Common myeloid progenitor, CD34-positive (primary cell): Measurements from ENCODE around the gene MED12L.
A peak's percentile ranks its signal among the peaks of the same experiment; 100 is the strongest.

Experiments
- CTCF ChIA-PET: fragments of 350-600 bp; sonication (Branson Sonifier 250); formaldehyde crosslinking; loops from one replicate; lab custom pipeline; 2021; ENCODE audit warnings: antibody characterized with exemption; lab: Charles Lee
- POLR2A ChIA-PET: fragments of 350-600 bp; sonication (Branson Sonifier 250); formaldehyde crosslinking; loops from one replicate; lab custom pipeline; 2021; ENCODE audit warnings: antibody characterized with exemption; lab: Charles Lee
- DNase-seq, 3 donors: peaks; one replicate each; pipeline versions ENCODE4 v3.0.0 to v3.0.0-alpha.2; 2013
- H3K27ac ChIP-seq, 2 experiments: 1 replicate in 1 of 2; 2 replicates in 1 of 2; pipeline ENCODE4 v1.7.0; 2013; ENCODE audit warnings: inconsistent platforms in 2 of 2, low read length in 2 of 2, mild to moderate bottlenecking in 2 of 2, low read depth in 1 of 2, moderate library complexity in 1 of 2; ENCODE audit not compliant: severe bottlenecking in 2 of 2, insufficient read depth in 1 of 2, poor library complexity in 1 of 2
- H3K27me3 ChIP-seq, 5 experiments: replicated peaks in 2 of 5; 1 replicate in 3 of 5; 2 replicates in 2 of 5; pipeline versions ENCODE4 v1.6.1 to v1.7.0; 2013; ENCODE audit warnings: low read length in 4 of 5, mild to moderate bottlenecking in 2 of 5, moderate library complexity in 2 of 5, inconsistent platforms in 1 of 5; ENCODE audit not compliant: insufficient read depth in 5 of 5, control insufficient read depth in 4 of 5
- H3K36me3 ChIP-seq, 4 experiments: 1 replicate in 2 of 4; 2 replicates in 2 of 4; pipeline versions ENCODE4 v1.6.1 to v1.7.0; 2013; ENCODE audit warnings: low read length in 3 of 4, control low read depth in 1 of 4, mild to moderate bottlenecking in 1 of 4; ENCODE audit not compliant: control insufficient read depth in 4 of 4, insufficient read depth in 4 of 4
- H3K4me1 ChIP-seq, 4 experiments: 1 replicate in 3 of 4; 2 replicates in 1 of 4; pipeline versions ENCODE4 v1.6.1 to v1.7.1; 2013; ENCODE audit warnings: low read length in 3 of 4, mild to moderate bottlenecking in 3 of 4, control low read depth in 1 of 4, inconsistent platforms in 1 of 4, moderate library complexity in 1 of 4; ENCODE audit not compliant: control insufficient read depth in 4 of 4, insufficient read depth in 4 of 4; ENCODE audit errors: control extremely low read depth in 1 of 4
- H3K4me3 ChIP-seq, 7 experiments: 1 replicate in 4 of 7; 2 replicates in 3 of 7; pipeline versions ENCODE4 v1.5.1 to v1.7.0; 2013; ENCODE audit warnings: mild to moderate bottlenecking in 7 of 7, low read length in 6 of 7, moderate library complexity in 6 of 7, inconsistent platforms in 2 of 7, low read depth in 2 of 7, control low read depth in 1 of 7; ENCODE audit not compliant: insufficient read depth in 4 of 7, control insufficient read depth in 1 of 7; ENCODE audit errors: extremely low read depth in 1 of 7
- H3K9me3 ChIP-seq, 5 experiments: 1 replicate in 4 of 5; 2 replicates in 1 of 5; pipeline versions ENCODE4 v1.6.1 to v1.7.1; 2013; ENCODE audit warnings: low read length in 4 of 5, mild to moderate bottlenecking in 2 of 5, inconsistent platforms in 1 of 5, low read depth in 1 of 5, moderate library complexity in 1 of 5; ENCODE audit not compliant: control insufficient read depth in 4 of 5, insufficient read depth in 2 of 5; ENCODE audit errors: control extremely low read depth in 1 of 5
- WGBS: methylation state at CpG from one replicate; pipeline ENCODE4 v1.1.5; 2013; ENCODE audit not compliant: insufficient coverage; 5-methylcytosine and 5-hydroxymethylcytosine counted together

Gene MED12L

DNA sequence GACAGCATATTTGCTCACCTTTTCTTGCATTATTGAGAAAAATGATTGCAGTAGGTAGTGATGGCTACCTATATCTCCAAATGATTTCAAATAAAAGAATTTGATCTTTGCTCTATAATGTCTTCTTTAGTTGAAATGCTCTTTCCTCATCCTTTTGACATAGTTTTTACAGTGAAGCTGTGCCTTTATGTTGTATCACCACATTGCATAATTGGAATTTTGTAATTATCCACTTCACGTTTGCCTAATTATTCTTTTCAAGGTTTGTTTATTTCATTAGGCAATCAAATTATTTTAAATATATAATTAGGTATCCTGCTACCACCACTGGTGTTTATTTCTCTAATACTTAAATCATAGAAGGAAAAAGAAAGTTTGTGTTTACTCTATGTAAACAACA is 265.2 kb downstream of the MED12L start:
- Histone ChIP-seq H3K27ac (no peak overlapping the region), H3K27me3 (no peaks in the 10 kb centered on the region), H3K9me3 (no peaks in the 10 kb centered on the region), H3K4me3 (no peak overlapping the region), H3K36me3 (peaks cover 0 to 11% (median 4%) of the 10 kb centered on the region in 4 experiments), H3K4me1 (peaks cover 24 to 53% (median 43%) of the 10 kb centered on the region in 4 experiments)
- WGBS, result no CpG with 5 or more reads among the region's 1 CpG
- POLR2A ChIA-PET, result no interaction called here
- CTCF ChIA-PET, result no interaction called here
- DNase-seq, result no peak

DNA sequence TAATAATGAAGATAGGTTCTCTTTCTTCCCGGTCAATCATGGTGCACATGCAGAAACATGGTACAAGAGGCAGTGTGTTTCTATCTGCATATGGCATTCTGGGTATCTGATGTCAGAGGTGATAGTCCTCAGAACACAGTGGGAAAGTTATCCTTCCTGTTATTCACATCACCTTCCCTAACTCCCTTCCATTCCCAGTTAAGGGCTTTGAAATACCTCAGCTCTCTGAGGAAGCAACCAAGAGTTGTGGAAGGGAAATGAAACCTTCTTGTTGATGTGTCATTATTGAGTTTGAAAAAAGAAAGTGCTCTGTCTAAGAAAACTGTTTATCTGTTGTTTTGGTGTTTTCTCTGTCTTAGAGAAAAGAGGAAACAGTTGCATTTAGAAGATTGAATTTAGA is 265.8 kb downstream of the MED12L start:
- Histone ChIP-seq H3K36me3 (peaks cover 0 to 17% (median 5%) of the 10 kb centered on the region in 4 experiments), H3K27me3 (no peaks in the 10 kb centered on the region), H3K27ac (peak overlapping the region; percentile 27 to 57), H3K9me3 (no peaks in the 10 kb centered on the region), H3K4me1 (peaks cover 24 to 48% (median 40%) of the 10 kb centered on the region in 4 experiments), H3K4me3 (peak overlapping the region in 2 of 7 experiments; percentile 1)
- ChIA-PET POLR2A (no interaction called here), CTCF (no interaction called here)
- DNase-seq, result peak in 2 of 3 donors; percentile 53 to 60
- WGBS, result 100% methylated on average over 1 of the region's 1 CpG

DNA sequence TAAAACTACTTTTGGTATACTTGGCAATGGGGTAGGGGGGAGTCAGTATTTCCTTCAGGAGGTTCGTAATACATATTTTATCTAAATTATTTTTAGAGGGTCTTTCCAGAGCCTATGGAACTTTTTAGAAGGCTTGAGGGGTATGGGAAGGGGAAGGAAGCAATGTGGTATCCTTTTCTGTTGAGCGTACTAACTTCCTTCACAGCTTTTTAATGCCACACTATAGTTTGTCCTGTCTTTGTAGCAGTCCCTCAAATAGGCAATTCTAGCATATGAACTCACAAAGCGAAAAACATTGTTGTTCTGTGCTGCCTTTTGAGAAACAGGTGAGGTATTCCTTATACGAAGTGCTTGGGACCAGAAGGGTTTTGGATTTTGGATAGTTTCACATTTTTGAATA is 266.2 kb downstream of the MED12L start:
- Histone ChIP-seq H3K9me3 (no peaks in the 10 kb centered on the region), H3K36me3 (peaks cover 0 to 19% (median 5%) of the 10 kb centered on the region in 4 experiments), H3K27ac (peak overlapping the region; percentile 27 to 57), H3K4me3 (peak overlapping the region in 4 of 7 experiments; percentile 1 to 27 (median 12)), H3K27me3 (no peaks in the 10 kb centered on the region), H3K4me1 (peaks cover 24 to 44% (median 36%) of the 10 kb centered on the region in 4 experiments)
- peak in 2 of 3 donors; percentile 30 to 48 for DNase-seq
- WGBS, result 100% methylated on average over 1 of the region's 4 CpGs
- CTCF ChIA-PET, result interaction anchor here (1.2 kb wide), 1 partner anchor 70 kb away, joined by 3 read pairs; no protein-coding TSS in a partner anchor
- POLR2A ChIA-PET, result interaction anchor here (0.6 kb wide), 1 partner anchor 1838 kb away, joined by 3 read pairs; no protein-coding TSS in a partner anchor

DNA sequence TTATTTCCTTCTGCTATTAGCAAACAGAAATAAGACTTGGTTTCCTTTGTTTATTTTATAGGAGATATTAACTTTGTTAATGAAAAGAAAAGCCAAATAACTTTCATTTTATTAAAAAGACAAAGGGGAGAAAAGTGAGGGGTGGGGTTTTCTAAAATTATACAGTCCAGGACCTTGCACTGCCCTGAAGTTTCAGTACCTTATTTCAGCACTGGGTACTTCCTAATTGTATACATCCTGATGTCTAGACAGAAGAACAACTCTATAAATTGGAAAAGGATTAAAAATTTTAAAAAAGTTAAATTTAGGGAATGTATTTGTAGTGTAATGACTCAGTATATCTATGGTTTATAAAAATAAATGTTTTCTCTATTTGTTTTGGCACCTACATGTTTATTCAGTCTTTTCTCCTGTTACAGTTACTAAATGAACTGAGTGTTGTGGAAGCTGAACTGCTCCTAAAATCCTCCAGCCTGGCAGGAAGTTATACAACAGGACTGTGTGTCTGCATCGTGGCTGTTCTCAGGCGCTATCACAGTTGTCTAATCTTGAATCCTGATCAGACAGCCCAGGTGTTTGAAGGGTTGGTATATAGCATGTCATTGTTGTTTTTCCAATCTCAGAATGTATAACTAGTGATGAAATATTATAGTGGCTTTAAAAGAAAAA is 271.5 kb downstream of the MED12L start:
- CTCF ChIA-PET, result interaction anchor here (1.3 kb wide), 1 partner anchor 25 kb away, joined by 5 read pairs; no protein-coding TSS in a partner anchor
- no peaks in the 10 kb centered on the region for H3K27me3 ChIP-seq
- peaks cover 4 to 15% (median 5%) of the 10 kb centered on the region in 4 experiments for H3K4me1 ChIP-seq
- H3K27ac ChIP-seq, result peak overlapping the region in 1 of 2 experiments; percentile 38
- WGBS, result 48% methylated on average over 2 of the region's 2 CpGs
- POLR2A ChIA-PET, result no interaction called here
- H3K9me3 ChIP-seq, result no peaks in the 10 kb centered on the region
- H3K4me3 ChIP-seq, result no peak overlapping the region
- peaks cover 0 to 55% (median 13%) of the 10 kb centered on the region in 4 experiments for H3K36me3 ChIP-seq
- DNase-seq, result no peak

DNA sequence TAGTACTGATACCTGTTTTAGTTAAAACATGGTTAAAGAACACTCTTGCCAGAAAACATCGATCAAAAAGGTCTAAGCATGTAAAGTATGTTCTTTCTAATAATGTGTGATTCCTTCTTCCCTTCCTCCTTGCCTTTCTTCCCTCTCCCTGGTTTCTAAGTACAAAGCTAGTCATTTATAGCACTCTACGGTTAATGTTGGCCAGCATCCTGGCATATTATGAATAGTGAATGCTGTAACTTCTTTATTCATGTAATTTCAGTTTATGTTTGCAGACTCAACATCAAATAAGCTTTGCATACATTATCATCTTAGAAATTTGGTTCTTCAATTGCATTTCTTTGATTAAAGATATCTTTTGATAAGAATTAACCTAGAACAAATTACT is 272.0 kb downstream of the MED12L start:
- Histone ChIP-seq H3K9me3 (no peaks in the 10 kb centered on the region), H3K36me3 (peaks cover 0 to 60% (median 15%) of the 10 kb centered on the region in 4 experiments), H3K27me3 (no peaks in the 10 kb centered on the region), H3K27ac (peak overlapping the region in 1 of 2 experiments; percentile 38), H3K4me3 (no peak overlapping the region), H3K4me1 (peaks cover 0 to 9% (median under 1%) of the 10 kb centered on the region in 4 experiments)
- no CpG with 5 or more reads among the region's 2 CpGs for WGBS
- CTCF ChIA-PET, result interaction anchor here (1.1 to 1.3 kb wide), 3 partner anchors 12 to 28 kb away, joined by 3 to 5 read pairs (median 4); no protein-coding TSS in a partner anchor
- POLR2A ChIA-PET, result no interaction called here
- DNase-seq, result no peak

DNA sequence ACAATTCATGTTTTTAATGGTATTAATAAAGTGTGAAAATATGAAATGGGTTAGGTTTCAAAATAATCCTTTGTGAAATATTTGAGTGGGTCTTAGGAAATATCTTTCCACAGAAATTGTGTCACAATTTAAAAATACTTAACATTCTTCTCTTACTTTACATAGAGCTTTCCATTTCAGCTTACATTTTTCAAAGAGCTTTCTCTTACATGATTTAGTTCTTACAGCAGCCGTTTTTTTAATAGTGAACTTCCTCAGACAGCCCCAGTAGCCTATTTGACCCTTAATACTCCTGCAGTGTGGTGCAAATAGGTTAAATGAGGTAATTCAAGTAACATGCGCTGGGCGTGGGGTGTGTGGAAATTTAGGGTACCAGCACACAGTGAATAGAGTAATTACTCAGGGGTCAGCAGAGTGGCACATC is 277.3 kb downstream of the MED12L start:
- H3K4me1 ChIP-seq, result no peaks in the 10 kb centered on the region
- H3K27me3 ChIP-seq, result no peaks in the 10 kb centered on the region
- ChIA-PET POLR2A (no interaction called here), CTCF (interaction anchor here (0.7 to 1.8 kb wide), 3 partner anchors 17 to 36 kb away, joined by 3 to 5 read pairs (median 3); no protein-coding TSS in a partner anchor)
- H3K9me3 ChIP-seq, result no peaks in the 10 kb centered on the region
- H3K4me3 ChIP-seq, result no peak overlapping the region
- H3K36me3 ChIP-seq, result peaks cover 0 to 77% (median 20%) of the 10 kb centered on the region in 4 experiments
- 91% methylated on average over 2 of the region's 3 CpGs for whole genome bisulfite sequencing
- no peak overlapping the region for H3K27ac ChIP-seq
- DNase-seq, result no peak

DNA sequence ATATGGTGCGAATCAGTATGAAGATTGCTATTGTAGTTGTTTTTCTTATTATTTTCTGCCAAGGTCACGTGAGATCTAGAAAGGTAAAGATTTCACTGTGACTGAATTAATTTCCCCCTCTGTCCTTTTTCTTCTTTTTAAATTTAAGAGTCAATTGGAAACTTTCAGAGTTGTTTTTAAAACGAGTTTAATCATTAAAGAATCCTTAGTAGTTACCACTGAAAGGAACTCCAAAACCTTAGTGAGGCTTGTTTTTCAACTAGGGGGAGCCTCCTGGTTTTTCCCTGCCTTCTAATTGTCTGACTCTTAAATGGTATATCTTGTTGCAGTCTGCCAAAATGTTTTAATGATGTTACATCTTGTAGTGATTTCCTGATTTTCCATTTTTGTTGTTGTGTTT is 281.5 kb downstream of the MED12L start:
- no peaks in the 10 kb centered on the region for H3K27me3 ChIP-seq
- H3K4me1 ChIP-seq, result no peaks in the 10 kb centered on the region
- no peaks in the 10 kb centered on the region for H3K9me3 ChIP-seq
- 100% methylated on average over 1 of the region's 3 CpGs for WGBS
- ChIA-PET POLR2A (no interaction called here), CTCF (no interaction called here)
- H3K4me3 ChIP-seq, result no peak overlapping the region
- H3K27ac ChIP-seq, result no peak overlapping the region
- no peak for DNase-seq
- peaks cover 0 to 73% (median 25%) of the 10 kb centered on the region in 4 experiments for H3K36me3 ChIP-seq
